Measurements from ENCODE around the gene C1GALT1. TPM values are rescaled to one million over a fixed set of nuclear protein-coding genes. Genes with fewer than 3 reads are reported as not detected.

C1GALT1 gene
- total and polyA plus RNA-seq, 2 experiments from 2014 or later, result 58.2 to 203 TPM

- TF ChIP-seq CTCF (conservative IDR thresholded peaks at IDR 0.05; ENCODE audit: low read depth in 2 of 2), result no peak
- no peak for TF ChIP-seq STAT1 (IDR thresholded peaks at IDR 0.05; ENCODE audit: unreplicated experiment)
- TF ChIP-seq JUNB (IDR thresholded peaks at IDR 0.05; ENCODE audit: unreplicated experiment), result no peak
- TF ChIP-seq EZH2phosphoT487 (IDR thresholded peaks at IDR 0.05; ENCODE audit: unreplicated experiment), result no peak
- TF ChIP-seq POLR2AphosphoS5 (IDR thresholded peaks at IDR 0.05; ENCODE audit: low read depth), result no peak
- TF ChIP-seq ETS1 (IDR thresholded peaks at IDR 0.05), result no peak
Measured at GRCh38 chr7:7263297-7264230, 81.2 kb downstream of the C1GALT1 start (continued).

GRCh38 chr7:7264306-7265040, 82.1 kb downstream of the C1GALT1 start:
- no peak overlapping the region for H3K4me3 ChIP-seq
- no peaks in the 10 kb centered on the region for H3K27me3 ChIP-seq (ENCODE audit: insufficient read depth)
- peaks cover 5% of the 10 kb centered on the region; the same call in 1 of the 2 replicates for H3K4me1 ChIP-seq (ENCODE audit: insufficient read depth)
- no peaks in the 10 kb centered on the region for H3K36me3 ChIP-seq (ENCODE audit: insufficient read depth)
- Mint-ChIP-seq H3K27ac (no peak overlapping the region), H3K27me3 (ENCODE audit: insufficient read depth, low read depth, poor library complexity) (no peaks in the 10 kb centered on the region), H3K4me3 (no peak overlapping the region), H3K4me1 (peaks cover 16% of the 10 kb centered on the region), H3K9me3 (no peaks in the 10 kb centered on the region; the same call in 2 of the 3 replicates), H3K36me3 (ENCODE audit: low read depth) (peaks cover 2% of the 10 kb centered on the region; the same call in 2 of the 3 replicates)
- peaks cover 13% of the 10 kb centered on the region for H3K9me2 ChIP-seq (ENCODE audit: insufficient read depth)
- no peak overlapping the region for H3K4me2 ChIP-seq
- DNase-seq (ENCODE audit: low spot score), result no peak
- ATAC-seq, result no peak
- H4K20me1 ChIP-seq (replicated peaks; ENCODE audit: insufficient read depth), result no peaks in the 10 kb centered on the region
- no peak overlapping the region for H2AFZ ChIP-seq
- H3K27ac ChIP-seq (ENCODE audit: low read depth), result no peak overlapping the region
- no peaks in the 10 kb centered on the region for H3F3A ChIP-seq (replicated peaks; ENCODE audit: low read depth)
- H3K79me2 ChIP-seq (replicated peaks; ENCODE audit: insufficient read depth), result no peaks in the 10 kb centered on the region
- no peak for TF ChIP-seq CTCF (conservative IDR thresholded peaks at IDR 0.05; ENCODE audit: low read depth in 2 of 2)
- no peak for TF ChIP-seq EZH2 (IDR thresholded peaks at IDR 0.05; ENCODE audit: low read depth, unreplicated experiment)
- TF ChIP-seq REST (IDR thresholded peaks at IDR 0.05; ENCODE audit: unreplicated experiment), result no peak
